HEK293T (cell line): ENCODE data around the gene POGK.

Experiments used
- CTCF ChIA-PET: fragments of 350-600 bp; formaldehyde crosslinking; extraction: SDS; loops from one replicate; lab custom pipeline; 2021; ENCODE audit warnings: antibody characterized with exemption, inconsistent platforms; lab: Yijun Ruan, JAX
- POLR2A ChIA-PET: fragments of 350-600 bp; formaldehyde crosslinking; extraction: SDS; loops from one replicate; lab custom pipeline; 2020; ENCODE audit warnings: antibody characterized with exemption, inconsistent platforms; lab: Yijun Ruan, JAX
- DNase-seq: peaks from one replicate; pipeline ENCODE4 v3.0.0; 2012; ENCODE audit warnings: mixed read lengths; ENCODE audit errors: extremely low spot score
- ARNT ChIP-seq: fragments of 450-650 bp; IDR thresholded peaks from 2 replicates; pipeline ENCODE4 v1.6.1; 2017; ENCODE audit warnings: mild to moderate bottlenecking
- BHLHE40 ChIP-seq: fragments of 450-650 bp; IDR thresholded peaks from 2 replicates; pipeline ENCODE4 v1.6.1; 2016; ENCODE audit warnings: mild to moderate bottlenecking, moderate library complexity, borderline replicate concordance
- CTBP1 ChIP-seq: fragments of 450-650 bp; IDR thresholded peaks from 2 replicates; pipeline ENCODE4 v1.6.1; 2016; ENCODE audit warnings: borderline replicate concordance
- ELF4 ChIP-seq: fragments of 450-650 bp; IDR thresholded peaks from 2 replicates; pipeline ENCODE4 v1.6.1; 2017; ENCODE audit warnings: antibody characterized with exemption
- FOXA1 ChIP-seq: fragments of 450-650 bp; IDR thresholded peaks from 2 replicates; pipeline ENCODE4 v1.6.1; 2016; ENCODE audit warnings: mild to moderate bottlenecking
- FOXK2 ChIP-seq: fragments of 450-650 bp; IDR thresholded peaks from 2 replicates; pipeline ENCODE4 v1.6.1; 2016; ENCODE audit warnings: mild to moderate bottlenecking
- FOXM1 ChIP-seq: fragments of 450-650 bp; IDR thresholded peaks from 2 replicates; pipeline ENCODE4 v1.6.1; 2017; ENCODE audit warnings: mild to moderate bottlenecking, borderline replicate concordance
- HDGF ChIP-seq: fragments of 450-650 bp; IDR thresholded peaks from 2 replicates; pipeline ENCODE4 v1.6.1; 2017; ENCODE audit warnings: antibody characterized with exemption, borderline replicate concordance
- L3MBTL2 ChIP-seq: fragments of 450-650 bp; conservative IDR thresholded peaks from 2 replicates; pipeline ENCODE4 v1.6.1; 2016; ENCODE audit warnings: mild to moderate bottlenecking
- LEF1 ChIP-seq: fragments of 450-650 bp; IDR thresholded peaks from 2 replicates; pipeline ENCODE4 v1.6.1; 2017; ENCODE audit warnings: mild to moderate bottlenecking, borderline replicate concordance
- NFRKB ChIP-seq: fragments of 450-650 bp; IDR thresholded peaks from 2 replicates; pipeline ENCODE4 v1.6.1; 2016; ENCODE audit warnings: mild to moderate bottlenecking, moderate library complexity
- PKNOX1 ChIP-seq: fragments of 450-650 bp; IDR thresholded peaks from 2 replicates; pipeline ENCODE4 v1.6.1; 2016
- SP1 ChIP-seq: fragments of 450-650 bp; IDR thresholded peaks from 2 replicates; pipeline ENCODE4 v1.6.1; 2017
- SUZ12 ChIP-seq: fragments of 450-650 bp; IDR thresholded peaks from 2 replicates; pipeline ENCODE4 v1.6.1; 2016; ENCODE audit warnings: mild to moderate bottlenecking
- TARDBP ChIP-seq: fragments of 450-650 bp; IDR thresholded peaks from 2 replicates; pipeline ENCODE4 v1.6.1; 2016
- ZNF384 ChIP-seq: fragments of 450-650 bp; IDR thresholded peaks from 2 replicates; pipeline ENCODE4 v1.6.1; 2016

Gene POGK

GRCh38 chr1:166849135-166849534 lies 9.9 kb downstream of the POGK start:
- CTCF ChIA-PET = no interaction called here
- POLR2A ChIA-PET = no interaction called here
- TF ChIP-seq L3MBTL2 (no peak), FOXA1 (no peak), ELF4 (no peak), BHLHE40 (no peak), NFRKB (no peak), FOXK2 (no peak), SUZ12 (no peak), SP1 (no peak), LEF1 (no peak), HDGF (no peak), ZNF384 (no peak), FOXM1 (no peak), ARNT (no peak), PKNOX1 (no peak), TARDBP (no peak), CTBP1 (no peak)
- no peak for DNase-seq

GRCh38 chr1:166852918-166853317 lies 13.6 kb downstream of the POGK start:
- TF ChIP-seq ELF4 (no peak), PKNOX1 (no peak), ARNT (no peak), ZNF384 (no peak), SUZ12 (no peak), NFRKB (no peak), SP1 (no peak), HDGF (no peak)
- ChIA-PET POLR2A (no interaction called here), CTCF (no interaction called here)
- no peak for DNase-seq

GRCh38 chr1:166855558-166855957 lies 16.3 kb downstream of the POGK start:
- POLR2A ChIA-PET = interaction anchor here (1.0 kb wide), 1 partner anchor 17 kb away, joined by 4 read pairs; the partner anchor contains the start of gene POGK
- DNase-seq = no peak
- CTCF ChIA-PET = no interaction called here
- TF ChIP-seq HDGF (no peak), FOXA1 (no peak), CTBP1 (no peak), SP1 (no peak), L3MBTL2 (no peak), SUZ12 (no peak), ELF4 (no peak), ARNT (no peak), FOXM1 (no peak)

- ChIA-PET CTCF (no interaction called here), POLR2A (interaction anchor here (1.2 kb wide), 1 partner anchor 18 kb away, joined by 3 read pairs; the partner anchor contains the start of gene POGK)
- TF ChIP-seq TARDBP (no peak), ELF4 (no peak), HDGF (no peak), ZNF384 (no peak), FOXA1 (no peak), PKNOX1 (no peak), SP1 (no peak), NFRKB (no peak), FOXM1 (no peak), ARNT (no peak), L3MBTL2 (no peak), SUZ12 (no peak), CTBP1 (no peak), LEF1 (no peak), FOXK2 (no peak), BHLHE40 (no peak)
- no peak for DNase-seq
These were observed 18.7 kb downstream of the POGK start for GRCh38 chr1:166857995-166858394.

- ChIA-PET CTCF (no interaction called here), POLR2A (interaction anchor here (1.2 kb wide), 1 partner anchor 19 kb away, joined by 3 read pairs; the partner anchor contains the start of gene POGK)
- DNase-seq = no peak
- no peak for TF ChIP-seq FOXK2
- no peak for TF ChIP-seq PKNOX1
- TF ChIP-seq HDGF = no peak
- no peak for TF ChIP-seq FOXM1
- TF ChIP-seq ZNF384 = no peak
- TF ChIP-seq ARNT = no peak
- TF ChIP-seq LEF1 = no peak
- no peak for TF ChIP-seq NFRKB
- no peak for TF ChIP-seq L3MBTL2
These were observed 19.6 kb downstream of the POGK start for GRCh38 chr1:166858726-166859419.

GRCh38 chr1:166859597-166859996 lies 20.3 kb downstream of the POGK start:
- TF ChIP-seq ELF4 (no peak), FOXK2 (no peak), LEF1 (no peak), ZNF384 (no peak), ARNT (no peak), BHLHE40 (no peak), NFRKB (no peak), FOXM1 (no peak), TARDBP (no peak), SP1 (no peak), HDGF (no peak), SUZ12 (no peak), PKNOX1 (no peak), CTBP1 (no peak)
- CTCF ChIA-PET = no interaction called here
- no peak for DNase-seq
- POLR2A ChIA-PET = no interaction called here
